Mesendoderm (in vitro differentiated cells): ENCODE measurements around the gene TMEM132C.

Experiments used
- DNase-seq: peaks from one replicate; pipeline ENCODE4 v3.0.0; 2013
- H2AK5ac ChIP-seq: 2 replicates; pipeline ENCODE4 v1.6.1; 2013; ENCODE audit warnings: low read length, inconsistent platforms
- H2BK120ac ChIP-seq: 2 replicates; pipeline ENCODE4 v1.6.1; 2013; ENCODE audit warnings: low read depth, mild to moderate bottlenecking, low read length, moderate library complexity, mixed read lengths
- H2BK15ac ChIP-seq: replicated peaks from 2 replicates; pipeline ENCODE4 v1.6.1; 2013; ENCODE audit warnings: low read depth, mild to moderate bottlenecking, moderate library complexity
- H2BK5ac ChIP-seq: 2 replicates; pipeline ENCODE4 v1.6.1; 2013; ENCODE audit warnings: low read length, inconsistent platforms
- H3K18ac ChIP-seq: 2 replicates; pipeline ENCODE4 v1.6.1; 2013; ENCODE audit warnings: mild to moderate bottlenecking, low read length, mixed read lengths
- H3K23ac ChIP-seq: one replicate; pipeline ENCODE4 v1.6.1; 2013; ENCODE audit warnings: low read length
- H3K27ac ChIP-seq: 2 replicates; pipeline ENCODE4 v1.5.1; 2013; ENCODE audit warnings: low read depth, mild to moderate bottlenecking, inconsistent platforms, low read length, moderate library complexity
- H3K27me3 ChIP-seq: 2 replicates; pipeline ENCODE4 v1.6.1; 2013; ENCODE audit warnings: low read length, control low read depth, mild to moderate bottlenecking, inconsistent platforms; ENCODE audit not compliant: insufficient read depth, poor library complexity
- H3K36me3 ChIP-seq: 2 replicates; pipeline ENCODE4 v1.6.1; 2013; ENCODE audit warnings: low read length, inconsistent platforms; ENCODE audit not compliant: control insufficient read depth, insufficient read depth
- H3K4ac ChIP-seq: one replicate; pipeline ENCODE4 v1.6.1; 2013; ENCODE audit warnings: low read depth, mild to moderate bottlenecking, low read length, moderate library complexity
- H3K4me1 ChIP-seq: 2 replicates; pipeline ENCODE4 v1.6.1; 2013; ENCODE audit warnings: low read depth, low read length, inconsistent platforms; ENCODE audit not compliant: control insufficient read depth
- H3K4me2 ChIP-seq: 2 replicates; pipeline ENCODE4 v1.6.1; 2013; ENCODE audit warnings: low read length
- H3K4me3 ChIP-seq: 2 replicates; pipeline ENCODE4 v1.5.1; 2013; ENCODE audit warnings: mild to moderate bottlenecking, low read length
- H3K56ac ChIP-seq: one replicate; pipeline ENCODE4 v1.6.1; 2013; ENCODE audit warnings: low read length
- H3K79me1 ChIP-seq: 2 replicates; pipeline ENCODE4 v1.6.1; 2013; ENCODE audit warnings: low read length, inconsistent platforms
- H3K79me2 ChIP-seq: 2 replicates; pipeline ENCODE4 v1.6.1; 2013; ENCODE audit warnings: mild to moderate bottlenecking, low read length; ENCODE audit not compliant: control insufficient read depth, insufficient read depth
- H3K9ac ChIP-seq: 2 replicates; pipeline ENCODE4 v1.6.1; 2013; ENCODE audit warnings: low read length, inconsistent platforms
- H4K5ac ChIP-seq: one replicate; pipeline ENCODE4 v1.6.1; 2013; ENCODE audit warnings: low read length
- H4K8ac ChIP-seq: one replicate; pipeline ENCODE4 v1.6.1; 2013; ENCODE audit warnings: low read depth, mild to moderate bottlenecking, control low read depth, low read length, moderate library complexity
- WGBS: extraction: QIAGEN DNeasy Blood & Tissue Kit; methylation state at CpG from one replicate; pipeline ENCODE4 v1.1.7; 2013; ENCODE audit warnings: low lambda C conversion rate, missing lambda C conversion rate; ENCODE audit not compliant: insufficient coverage; ENCODE audit errors: extremely low coverage; 5-methylcytosine and 5-hydroxymethylcytosine counted together

The TMEM132C gene

GRCh38 chr12:128554546-128555304 is 287.8 kb downstream of the TMEM132C start:
- H3K27ac ChIP-seq: no peak overlapping the region
- H2AK5ac ChIP-seq: no peak overlapping the region
- H2BK5ac ChIP-seq: no peak overlapping the region
- H3K56ac ChIP-seq: no peak overlapping the region
- DNase-seq: no peak
- no peak overlapping the region for H3K4ac ChIP-seq
- H4K8ac ChIP-seq: no peak overlapping the region
- H3K18ac ChIP-seq: no peak overlapping the region
- H3K4me2 ChIP-seq: no peak overlapping the region
- H3K4me1 ChIP-seq: no peaks in the 10 kb centered on the region
- no peak overlapping the region for H2BK120ac ChIP-seq
- no peaks in the 10 kb centered on the region for H3K79me1 ChIP-seq
- WGBS: no CpG with 5 or more reads among the region's 12 CpGs
- no peak overlapping the region for H3K9ac ChIP-seq
- no peak overlapping the region for H4K5ac ChIP-seq
- H3K36me3 ChIP-seq: no peaks in the 10 kb centered on the region
- H3K4me3 ChIP-seq: no peak overlapping the region
- H2BK15ac ChIP-seq: no peak overlapping the region
- no peaks in the 10 kb centered on the region for H3K79me2 ChIP-seq
- H3K23ac ChIP-seq: no peak overlapping the region
- H3K27me3 ChIP-seq: no peaks in the 10 kb centered on the region

DNA sequence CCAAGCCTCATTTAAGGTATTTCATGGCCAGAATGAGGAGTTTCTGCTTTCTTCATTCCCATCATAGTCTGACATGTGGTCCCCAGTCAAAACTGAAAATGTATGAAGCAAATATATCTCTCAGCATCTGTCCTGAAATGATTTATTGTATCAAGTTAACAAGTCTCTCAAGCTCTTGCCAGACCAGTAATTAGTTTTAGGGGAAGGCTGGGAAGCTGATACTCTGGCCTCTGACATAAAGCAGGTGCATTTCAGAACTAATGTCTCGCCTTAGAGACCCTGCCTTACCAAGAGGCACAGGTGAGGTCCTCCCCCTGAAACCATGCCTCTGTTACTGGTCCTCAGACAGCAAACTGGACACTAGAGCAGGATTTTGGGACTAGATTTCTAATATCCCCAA is 290.3 kb downstream of the TMEM132C start:
- no peak overlapping the region for H2BK5ac ChIP-seq
- no CpG with 5 or more reads among the region's 1 CpG for WGBS
- no peak overlapping the region for H3K56ac ChIP-seq
- no peak overlapping the region for H4K5ac ChIP-seq
- no peak overlapping the region for H3K18ac ChIP-seq
- H2BK15ac ChIP-seq: no peak overlapping the region
- no peaks in the 10 kb centered on the region for H3K79me1 ChIP-seq
- H3K27me3 ChIP-seq: no peaks in the 10 kb centered on the region
- no peaks in the 10 kb centered on the region for H3K79me2 ChIP-seq
- DNase-seq: no peak
- no peak overlapping the region for H2BK120ac ChIP-seq
- no peak overlapping the region for H3K9ac ChIP-seq
- no peak overlapping the region for H4K8ac ChIP-seq
- no peak overlapping the region for H3K27ac ChIP-seq
- H3K4me2 ChIP-seq: no peak overlapping the region
- no peak overlapping the region for H3K4me3 ChIP-seq
- H3K4ac ChIP-seq: no peak overlapping the region
- no peaks in the 10 kb centered on the region for H3K4me1 ChIP-seq
- no peak overlapping the region for H3K23ac ChIP-seq
- H3K36me3 ChIP-seq: no peaks in the 10 kb centered on the region
- no peak overlapping the region for H2AK5ac ChIP-seq

DNA sequence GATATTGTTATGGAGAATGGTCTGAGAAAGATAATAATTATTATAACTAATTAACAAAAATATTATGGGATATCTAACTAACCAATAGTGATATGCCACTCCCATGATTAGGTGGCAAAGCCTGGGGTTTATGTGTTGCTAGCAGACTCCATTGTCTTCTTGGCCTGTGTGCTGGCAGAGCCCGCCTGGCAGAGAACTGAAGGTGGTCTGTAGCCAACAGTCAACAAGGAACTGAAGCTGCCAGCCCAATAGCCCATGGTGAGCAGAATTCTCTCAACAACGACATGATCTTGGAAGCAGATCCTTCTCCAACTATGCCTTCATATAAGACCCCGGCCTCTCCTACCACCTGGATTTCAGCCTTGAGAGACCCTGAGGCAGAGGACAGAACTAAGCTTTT is 298.0 kb downstream of the TMEM132C start:
- no peak overlapping the region for H4K8ac ChIP-seq
- H3K18ac ChIP-seq: no peak overlapping the region
- no peak overlapping the region for H3K4me3 ChIP-seq
- H3K23ac ChIP-seq: no peak overlapping the region
- H3K79me1 ChIP-seq: no peaks in the 10 kb centered on the region
- no peak overlapping the region for H3K27ac ChIP-seq
- H2BK5ac ChIP-seq: no peak overlapping the region
- no peaks in the 10 kb centered on the region for H3K79me2 ChIP-seq
- H2BK120ac ChIP-seq: no peak overlapping the region
- no peaks in the 10 kb centered on the region for H3K36me3 ChIP-seq
- H3K27me3 ChIP-seq: no peaks in the 10 kb centered on the region
- no peak overlapping the region for H3K9ac ChIP-seq
- no peak for DNase-seq
- no peak overlapping the region for H2AK5ac ChIP-seq
- no peak overlapping the region for H3K4ac ChIP-seq
- no peak overlapping the region for H4K5ac ChIP-seq
- no peak overlapping the region for H2BK15ac ChIP-seq
- H3K4me2 ChIP-seq: no peak overlapping the region
- no peak overlapping the region for H3K56ac ChIP-seq
- H3K4me1 ChIP-seq: no peaks in the 10 kb centered on the region
- no CpG with 5 or more reads among the region's 3 CpGs for WGBS

- Histone ChIP-seq H4K5ac (no peak overlapping the region), H3K4me2 (no peak overlapping the region), H2AK5ac (no peak overlapping the region), H3K56ac (no peak overlapping the region), H3K27me3 (no peaks in the 10 kb centered on the region), H3K36me3 (no peaks in the 10 kb centered on the region), H2BK120ac (no peak overlapping the region), H3K4ac (no peak overlapping the region), H4K8ac (no peak overlapping the region), H2BK15ac (no peak overlapping the region), H3K18ac (no peak overlapping the region), H3K79me1 (no peaks in the 10 kb centered on the region), H3K23ac (no peak overlapping the region), H3K4me1 (no peaks in the 10 kb centered on the region), H3K27ac (no peak overlapping the region), H3K79me2 (no peaks in the 10 kb centered on the region), H2BK5ac (no peak overlapping the region), H3K9ac (no peak overlapping the region), H3K4me3 (no peak overlapping the region)
- DNase-seq: no peak
- WGBS: no CpG with 5 or more reads among the region's 7 CpGs
These were observed 300.8 kb downstream of the TMEM132C start for GRCh38 chr12:128567730-128568129.

DNA sequence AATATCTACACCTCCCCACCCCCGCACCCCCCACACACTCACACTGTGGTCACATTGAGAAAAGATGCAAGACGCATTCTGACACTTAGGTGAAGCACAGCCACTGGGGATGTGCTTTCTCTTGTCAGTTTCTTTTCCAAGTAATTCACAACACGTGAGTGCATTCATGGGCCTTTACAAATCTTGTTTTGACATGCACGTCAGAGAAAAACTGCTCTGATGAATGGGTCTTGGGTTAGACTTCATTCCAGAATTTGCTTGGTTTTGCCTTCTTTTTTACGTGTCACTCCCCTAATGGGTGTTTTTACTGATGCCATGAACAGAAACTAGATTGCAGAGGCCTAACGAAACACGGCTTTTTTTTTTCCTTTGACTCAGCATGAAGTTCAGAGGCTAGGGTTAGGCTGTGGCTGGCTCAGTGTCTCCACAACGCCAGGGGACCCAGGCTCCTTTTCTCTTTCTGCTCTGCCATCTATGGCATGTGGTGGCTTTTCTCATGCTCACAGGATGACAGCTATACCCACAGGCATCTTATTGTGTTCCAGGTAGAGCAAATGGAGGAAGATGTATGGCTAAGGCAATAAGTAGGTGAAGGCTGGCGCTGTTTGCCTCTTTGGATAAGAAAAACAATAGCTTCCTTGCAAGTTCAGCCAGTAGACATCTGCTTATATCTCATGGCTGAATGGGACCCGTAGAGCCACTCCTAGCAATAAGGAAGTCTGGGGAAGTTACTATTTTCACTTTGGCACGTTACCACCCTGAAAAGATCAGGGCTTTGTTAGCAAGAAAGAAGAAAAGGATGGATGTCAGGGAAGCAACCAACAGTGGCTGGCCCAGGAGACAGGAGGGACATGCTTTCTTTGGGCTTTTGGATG is 303.5 kb downstream of the TMEM132C start:
- Histone ChIP-seq H3K79me1 (no peaks in the 10 kb centered on the region), H3K18ac (no peak overlapping the region), H4K5ac (no peak overlapping the region), H2BK120ac (no peak overlapping the region), H2AK5ac (no peak overlapping the region), H3K27ac (no peak overlapping the region), H3K56ac (no peak overlapping the region), H3K4me1 (no peaks in the 10 kb centered on the region), H2BK5ac (no peak overlapping the region), H2BK15ac (no peak overlapping the region), H4K8ac (no peak overlapping the region), H3K9ac (no peak overlapping the region), H3K4me3 (no peak overlapping the region), H3K23ac (no peak overlapping the region), H3K4me2 (no peak overlapping the region), H3K79me2 (no peaks in the 10 kb centered on the region), H3K4ac (no peak overlapping the region), H3K27me3 (no peaks in the 10 kb centered on the region), H3K36me3 (no peaks in the 10 kb centered on the region)
- DNase-seq: no peak
- WGBS: no CpG with 5 or more reads among the region's 11 CpGs
